Fibroblast of lung (primary cell): ENCODE results near the gene MEF2D.

ENCODE experiments used
- EZH2 ChIP-seq: IDR thresholded peaks from 2 replicates; pipeline ENCODE4 v1.5.1; 2012; ENCODE audit warnings: low read length, control low read depth, mild to moderate bottlenecking; ENCODE audit errors: missing control alignments
- TF ChIP-seq, protein P1 (sequence below), 2 donors: IDR thresholded peaks in 1 of 2; conservative IDR thresholded peaks in 1 of 2; 1 replicate in 1 of 2; 2 replicates in 1 of 2; pipeline ENCODE4 v1.5.1; 2011 to 2012; ENCODE audit warnings: low read length in 2 of 2, control low read depth in 1 of 2, inconsistent platforms in 1 of 2, low read depth in 1 of 2, mild to moderate bottlenecking in 1 of 2

DNA sequence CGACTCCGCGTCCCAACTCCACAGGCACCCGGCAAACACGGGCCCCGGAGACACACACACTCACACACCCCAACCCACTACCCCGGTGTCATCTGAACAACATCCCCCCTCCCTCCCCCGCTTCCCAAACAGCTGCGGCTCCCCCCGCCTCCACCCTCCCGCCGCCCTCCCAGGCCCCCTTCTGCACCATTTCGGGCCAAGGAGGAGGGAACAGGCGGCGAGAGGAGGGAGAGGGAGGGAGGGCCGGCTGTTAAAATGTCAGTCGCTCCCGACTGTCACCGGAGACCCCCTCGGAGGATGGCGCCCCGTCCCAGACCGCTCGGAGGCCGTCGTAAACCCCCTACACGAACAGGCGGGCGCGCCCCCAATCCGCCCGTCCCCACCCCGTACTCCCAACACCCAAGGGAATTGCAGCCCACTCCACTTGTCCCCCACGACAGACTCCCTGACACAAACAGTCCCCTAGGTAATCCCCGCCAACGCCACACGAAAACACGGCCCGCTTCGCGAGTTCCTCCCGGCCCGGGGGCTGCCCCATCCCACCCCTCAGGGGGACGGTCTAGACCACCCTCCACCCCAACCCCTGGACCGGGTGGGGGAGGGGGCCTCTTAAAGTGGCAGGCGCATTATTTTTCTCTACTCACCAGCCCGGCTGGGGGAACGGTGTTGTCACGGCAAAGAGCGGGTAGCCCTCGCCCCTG lies 583 bp downstream of the MEF2D start:
- TF ChIP-seq EZH2, result no peak
- TF ChIP-seq, protein P1, sequence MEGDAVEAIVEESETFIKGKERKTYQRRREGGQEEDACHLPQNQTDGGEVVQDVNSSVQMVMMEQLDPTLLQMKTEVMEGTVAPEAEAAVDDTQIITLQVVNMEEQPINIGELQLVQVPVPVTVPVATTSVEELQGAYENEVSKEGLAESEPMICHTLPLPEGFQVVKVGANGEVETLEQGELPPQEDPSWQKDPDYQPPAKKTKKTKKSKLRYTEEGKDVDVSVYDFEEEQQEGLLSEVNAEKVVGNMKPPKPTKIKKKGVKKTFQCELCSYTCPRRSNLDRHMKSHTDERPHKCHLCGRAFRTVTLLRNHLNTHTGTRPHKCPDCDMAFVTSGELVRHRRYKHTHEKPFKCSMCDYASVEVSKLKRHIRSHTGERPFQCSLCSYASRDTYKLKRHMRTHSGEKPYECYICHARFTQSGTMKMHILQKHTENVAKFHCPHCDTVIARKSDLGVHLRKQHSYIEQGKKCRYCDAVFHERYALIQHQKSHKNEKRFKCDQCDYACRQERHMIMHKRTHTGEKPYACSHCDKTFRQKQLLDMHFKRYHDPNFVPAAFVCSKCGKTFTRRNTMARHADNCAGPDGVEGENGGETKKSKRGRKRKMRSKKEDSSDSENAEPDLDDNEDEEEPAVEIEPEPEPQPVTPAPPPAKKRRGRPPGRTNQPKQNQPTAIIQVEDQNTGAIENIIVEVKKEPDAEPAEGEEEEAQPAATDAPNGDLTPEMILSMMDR (conservative IDR thresholded peaks at IDR 0.05 in 1 of 2, IDR thresholded peaks at IDR 0.05 in 1 of 2; ENCODE audit: low read depth in 1 of 2, low read length in 2 of 2), result no peak
